Endothelial cell of umbilical vein (primary cell): Measurements from ENCODE around the gene ABCC10. TPM values are rescaled to one million over a fixed set of nuclear protein-coding genes. Genes with fewer than 3 reads are reported as not detected.

Source experiments
- BruUV-seq: library from RNA; stranded (reverse); fragments of 400-500 nt; replicated peaks from 2 replicates; lab custom pipeline; 2021; lab: Mats Ljungman, UMichigan
- CTCF ChIA-PET: fragments of 300-600, 350-600 bp; sonication (Branson Sonifier 250); formaldehyde crosslinking; loops from one replicate; lab custom pipeline; 2021; ENCODE audit warnings: antibody characterized with exemption, inconsistent platforms; lab: Charles Lee
- POLR2A ChIA-PET: fragments of 300-600, 350-600 bp; sonication (Branson Sonifier 250); formaldehyde crosslinking; loops from one replicate; lab custom pipeline; 2021; ENCODE audit warnings: antibody characterized with exemption, inconsistent platforms; lab: Charles Lee
- DNase-seq: peaks from one replicate; pipeline ENCODE4 v3.0.0-alpha.2; 2011; ENCODE audit warnings: low read depth, low spot score
- FAIRE-seq: peaks from 2 replicates; lab custom pipeline; 2011; peaks lifted over from hg19 to GRCh38; lab: Jason Lieb, UNC
- H2AFZ ChIP-seq: 2 replicates; pipeline ENCODE4 v1.6.0; 2012; ENCODE audit warnings: low read depth, low read length, control low read depth, inconsistent platforms
- H3K27ac ChIP-seq: 2 replicates; pipeline ENCODE4 v1.5.1; 2011; ENCODE audit warnings: low read depth, mild to moderate bottlenecking, control low read depth, low read length, moderate library complexity; ENCODE audit not compliant: insufficient read depth
- H3K27me3 ChIP-seq, 2 experiments: 2 replicates each; pipeline versions ENCODE4 v1.6.0 to v1.6.1; 2011; ENCODE audit warnings: low read length in 2 of 2, mixed read lengths in 1 of 2; ENCODE audit not compliant: control insufficient read depth in 2 of 2, insufficient read depth in 2 of 2
- H3K36me3 ChIP-seq, 2 experiments: 2 replicates in 1 of 2; 3 replicates in 1 of 2; pipeline ENCODE4 v1.5.1; 2011; ENCODE audit warnings: low read length in 2 of 2, mild to moderate bottlenecking in 1 of 2, moderate library complexity in 1 of 2; ENCODE audit not compliant: control insufficient read depth in 2 of 2, insufficient read depth in 2 of 2; ENCODE audit errors: extremely low read depth in 1 of 2
- H3K4me1 ChIP-seq: 3 replicates; pipeline ENCODE4 v1.5.1; 2011; ENCODE audit warnings: mild to moderate bottlenecking, low read length; ENCODE audit not compliant: control insufficient read depth, insufficient read depth; ENCODE audit errors: extremely low read depth
- H3K4me2 ChIP-seq: 2 replicates; pipeline ENCODE4 v1.6.1; 2011; ENCODE audit warnings: low read length, control low read depth, mixed read lengths; ENCODE audit not compliant: insufficient read depth
- H3K4me3 ChIP-seq, 3 experiments: fragments of 200-600 bp in 1 of 3; sonication (generic), shearing (Covaris generic) in 1 of 3; replicated peaks in 1 of 3; 2 replicates each; pipeline ENCODE4 v1.5.1; 2011 to 2016; ENCODE audit warnings: control low read depth in 3 of 3, low read length in 3 of 3, mild to moderate bottlenecking in 2 of 3, inconsistent platforms in 1 of 3, low read depth in 1 of 3, moderate library complexity in 1 of 3; ENCODE audit not compliant: insufficient read depth in 1 of 3
- H3K79me2 ChIP-seq: 2 replicates; pipeline ENCODE4 v1.6.0; 2012; ENCODE audit warnings: low read length, inconsistent platforms; ENCODE audit not compliant: control insufficient read depth, insufficient read depth
- H3K9ac ChIP-seq: replicated peaks from 2 replicates; pipeline ENCODE3; 2011; ENCODE audit warnings: low read length, control low read depth; ENCODE audit not compliant: insufficient read depth; ENCODE audit errors: extremely low read depth
- H3K9me1 ChIP-seq: replicated peaks from 3 replicates; pipeline ENCODE4 v1.6.0; 2011; ENCODE audit warnings: mild to moderate bottlenecking, low read length; ENCODE audit not compliant: control insufficient read depth, insufficient read depth; ENCODE audit errors: extremely low read depth
- H3K9me3 ChIP-seq: replicated peaks from 2 replicates; pipeline ENCODE4 v1.5.1; 2012; ENCODE audit warnings: low read length, inconsistent platforms; ENCODE audit not compliant: control insufficient read depth, insufficient read depth
- H4K20me1 ChIP-seq: replicated peaks from 2 replicates; pipeline ENCODE3; 2011; ENCODE audit warnings: mild to moderate bottlenecking, low read length; ENCODE audit not compliant: control insufficient read depth, insufficient read depth; ENCODE audit errors: extremely low read depth
- CTCF ChIP-seq, 2 donors: IDR thresholded peaks; 1 replicate in 1 of 2; 2 replicates in 1 of 2; pipeline ENCODE4 v1.5.1; 2011; ENCODE audit warnings: low read length in 2 of 2, mild to moderate bottlenecking in 2 of 2, moderate library complexity in 2 of 2, control low read depth in 1 of 2, inconsistent platforms in 1 of 2, low read depth in 1 of 2; ENCODE audit not compliant: insufficient read depth in 1 of 2; ENCODE audit errors: extremely low read depth in 1 of 2
- EZH2 ChIP-seq: IDR thresholded peaks from 2 replicates; pipeline ENCODE4 v1.6.1; 2012; ENCODE audit warnings: borderline replicate concordance, low read depth, mild to moderate bottlenecking, moderate library complexity, low read length, inconsistent platforms; ENCODE audit not compliant: severe bottlenecking
- FOS ChIP-seq: IDR thresholded peaks from 2 replicates; pipeline ENCODE4 v1.6.1; 2011; ENCODE audit warnings: mild to moderate bottlenecking, low read length, moderate library complexity, borderline replicate concordance; ENCODE audit not compliant: insufficient read depth
- GATA2 ChIP-seq: IDR thresholded peaks from 2 replicates; pipeline ENCODE4 v1.7.0; 2011; ENCODE audit warnings: low read depth, mild to moderate bottlenecking, moderate library complexity, mixed read lengths, low read length; ENCODE audit not compliant: insufficient read length, insufficient read depth
- JUN ChIP-seq: IDR thresholded peaks from 2 replicates; pipeline ENCODE4 v1.6.1; 2011; ENCODE audit warnings: borderline replicate concordance, low read depth; ENCODE audit not compliant: insufficient read length, insufficient read depth
- MAX ChIP-seq: IDR thresholded peaks from 2 replicates; pipeline ENCODE4 v1.6.1; 2011; ENCODE audit not compliant: insufficient read depth, insufficient read length
- MYC ChIP-seq: IDR thresholded peaks from one replicate; pipeline ENCODE4 v1.6.1; 2011; ENCODE audit warnings: mild to moderate bottlenecking, low read depth, low read length
- POLR2A ChIP-seq: IDR thresholded peaks from 2 replicates; pipeline ENCODE4 v1.6.1; 2012; ENCODE audit warnings: low read depth, mild to moderate bottlenecking, control low read depth, low read length
- POLR2AphosphoS5 ChIP-seq: IDR thresholded peaks from 2 replicates; pipeline ENCODE4 v1.6.1; 2012; ENCODE audit warnings: low read depth, mild to moderate bottlenecking, control low read depth, low read length, moderate library complexity; ENCODE audit not compliant: insufficient read depth
- dilution Hi-C: fragments of 300-500 bp; cut with MboI; formaldehyde crosslinking; loops from one replicate; pipeline ENCODE4 v1.15.0; 2019; ENCODE audit warnings: low sequenced_read_pairs; ENCODE audit not compliant: extremely low pct_ligation_motif_present
- intact Hi-C: fragments of 100-400 bp; cut with micrococcal nuclease; formaldehyde crosslinking; loops from one replicate; pipeline ENCODE4 v1.10.0; 2022
- polyA plus RNA-seq, 4 experiments: library from polyadenylated mRNA; depleted of rRNA in 3 of 4; stranded (reverse) in 3 of 4; unstranded in 1 of 4; fragments of >200 nt; gene quantifications; 2 replicates each; pipeline versions ENCODE4 v1.2.1 to v1.2.3, GENCODE V29; 2011 to 2012; ENCODE audit warnings: missing spikeins in 1 of 4
- total RNA-seq: library from RNA; stranded (reverse); gene quantifications from 2 replicates; pipeline ENCODE4 v1.2.3, GENCODE V29; 2021

Gene ABCC10
- total and polyA plus RNA-seq, 2 donors (not counting 3 experiments of a cell fraction or from before 2014, with no cell fraction given): 29.2 to 37.9 TPM

GRCh38 chr6:43489277-43490072, 62.1 kb downstream of the ABCC10 start:
- Histone ChIP-seq H3K4me2 (no peak overlapping the region), H3K9ac (no peak overlapping the region), H3K9me3 (no peaks in the 10 kb centered on the region), H3K27me3 (no peaks in the 10 kb centered on the region), H3K9me1 (no peaks in the 10 kb centered on the region), H3K79me2 (no peaks in the 10 kb centered on the region), H3K36me3 (peaks cover 0 to 5% of the 10 kb centered on the region in 2 experiments), H3K4me1 (peaks cover 12% of the 10 kb centered on the region), H3K4me3 (no peak overlapping the region), H4K20me1 (no peaks in the 10 kb centered on the region), H3K27ac (no peak overlapping the region), H2AFZ (no peak overlapping the region)
- FAIRE-seq (no peak), DNase-seq (no peak)
- BruUV-seq: no TSS peak
- intact Hi-C loops (no loop called here), dilution Hi-C loops (no loop called here)
- ChIA-PET CTCF (interaction anchor here (0.6 to 5.5 kb wide), 2 partner anchors 12 to 17 kb away, joined by 3 to 21 read pairs; partner anchors contain the start of gene TJAP1), POLR2A (no interaction called here)
- no peak for TF ChIP-seq JUN
- no peak for TF ChIP-seq EZH2
- no peak for TF ChIP-seq GATA2
- TF ChIP-seq FOS: no peak

- TF ChIP-seq MYC (no peak), GATA2 (no peak), POLR2A (no peak), EZH2 (no peak), JUN (no peak), FOS (no peak), POLR2AphosphoS5 (no peak), MAX (no peak), CTCF (IDR thresholded peaks at IDR 0.05; ENCODE audit: extremely low read depth in 1 of 2, insufficient read depth in 1 of 2, low read depth in 1 of 2, low read length in 2 of 2) (no peak)
- no peak for DNase-seq
- Histone ChIP-seq H3K9ac (no peak overlapping the region), H3K9me3 (no peaks in the 10 kb centered on the region), H3K4me1 (peaks cover 12% of the 10 kb centered on the region), H3K27ac (no peak overlapping the region), H3K4me3 (no peak overlapping the region), H2AFZ (no peak overlapping the region), H3K4me2 (no peak overlapping the region), H3K36me3 (peaks cover 0 to 5% of the 10 kb centered on the region in 2 experiments), H4K20me1 (no peaks in the 10 kb centered on the region), H3K79me2 (no peaks in the 10 kb centered on the region), H3K9me1 (no peaks in the 10 kb centered on the region), H3K27me3 (no peaks in the 10 kb centered on the region)
- ChIA-PET CTCF (interaction anchor here (0.7 to 5.5 kb wide), 3 partner anchors 16 to 262 kb away, joined by 3 to 21 read pairs (median 3); partner anchors contain the start of gene DNPH1), POLR2A (no interaction called here)
- no TSS peak for BruUV-seq
- dilution Hi-C loops: no loop called here
- no peak for FAIRE-seq
- intact Hi-C loops: no loop called here
These were observed 63.2 kb downstream of the ABCC10 start for GRCh38 chr6:43490523-43490939.
